Fibroblast of skin of right quadriceps (primary cell): Measurements from ENCODE around the gene ABHD2.
"Not testable (repeated sequence)": the region's sequence is repeated elsewhere in the genome, so short reads cannot be mapped to it uniquely, and the experiment has no call there.

ENCODE experiments used
- DNase-seq: peaks from one replicate; pipeline ENCODE4 v3.0.0-alpha.2; 2013

The ABHD2 gene

GRCh38 chr15:89122505-89123180 lies 34.4 kb downstream of the ABHD2 start:
- no peak for DNase-seq

- DNase-seq, result peak; percentile 76
Measured at GRCh38 chr15:89123181-89123525, 34.9 kb downstream of the ABHD2 start.

- no peak for DNase-seq
Measured at GRCh38 chr15:89125088-89125826, 37.0 kb downstream of the ABHD2 start.

GRCh38 chr15:89126009-89126408 lies 37.8 kb downstream of the ABHD2 start:
- DNase-seq, result no peak

GRCh38 chr15:89127054-89127702 lies 38.9 kb downstream of the ABHD2 start:
- DNase-seq, result no peak

- no peak for DNase-seq
Measured at GRCh38 chr15:89128320-89129122, 40.3 kb downstream of the ABHD2 start.

GRCh38 chr15:89129123-89129815 lies 41.0 kb downstream of the ABHD2 start:
- DNase-seq, result peak; percentile 36

GRCh38 chr15:89129816-89130134 lies 41.5 kb downstream of the ABHD2 start:
- no peak for DNase-seq

- DNase-seq, result no peak
Measured at GRCh38 chr15:89130201-89130600, 41.9 kb downstream of the ABHD2 start.

- no peak for DNase-seq
Measured at GRCh38 chr15:89131731-89132130, 43.5 kb downstream of the ABHD2 start.

- no peak for DNase-seq
Measured at GRCh38 chr15:89132611-89133507, 44.6 kb downstream of the ABHD2 start.

GRCh38 chr15:89135387-89136077 lies 47.3 kb downstream of the ABHD2 start:
- not testable (repeated sequence) for DNase-seq

GRCh38 chr15:89136078-89136806 lies 48.0 kb downstream of the ABHD2 start:
- no peak for DNase-seq

GRCh38 chr15:89136818-89137772 lies 48.8 kb downstream of the ABHD2 start:
- peak; percentile 31 for DNase-seq

GRCh38 chr15:89137926-89138325 lies 49.7 kb downstream of the ABHD2 start:
- DNase-seq, result no peak

GRCh38 chr15:89138999-89139612 lies 50.9 kb downstream of the ABHD2 start:
- DNase-seq, result peak; percentile 37

- peak; percentile 34 for DNase-seq
Measured at GRCh38 chr15:89139613-89140499, 51.6 kb downstream of the ABHD2 start.

- DNase-seq, result no peak
Measured at GRCh38 chr15:89140595-89140994, 52.3 kb downstream of the ABHD2 start.
